Astrocyte (in vitro differentiated cells and primary cell): ENCODE data around the gene SPN.

Source experiments
- EZH2 ChIP-seq: IDR thresholded peaks from 2 replicates; pipeline ENCODE4 v1.6.1; 2012; ENCODE audit warnings: mild to moderate bottlenecking, low read length, inconsistent platforms; ENCODE audit not compliant: insufficient read depth
- TF ChIP-seq, protein P1 (sequence below): IDR thresholded peaks from 2 replicates; pipeline ENCODE4 v1.5.1; 2011; ENCODE audit warnings: low read depth, mild to moderate bottlenecking, inconsistent platforms, low read length, moderate library complexity; ENCODE audit not compliant: insufficient read depth

DNA sequence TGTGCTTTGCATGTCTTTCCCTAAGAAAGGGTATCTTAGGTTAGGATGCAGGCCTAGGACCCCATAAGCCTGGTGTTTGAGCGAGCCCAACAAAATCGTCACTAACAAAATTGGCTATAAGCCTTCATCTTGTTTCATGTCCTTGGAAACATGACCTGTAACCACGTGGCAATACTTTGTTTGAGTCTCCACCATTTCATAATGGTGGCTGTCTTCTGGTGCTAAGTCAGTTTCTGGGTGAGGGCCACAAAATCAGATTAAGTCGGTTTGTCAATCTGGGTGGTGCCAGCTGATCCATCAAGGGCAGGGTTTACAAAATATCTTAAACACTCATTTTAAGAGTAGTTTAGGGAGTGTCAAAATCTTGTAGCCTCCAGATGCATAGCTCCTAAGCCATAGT, 49.8 kb downstream of the SPN start:
- TF ChIP-seq, protein P1, sequence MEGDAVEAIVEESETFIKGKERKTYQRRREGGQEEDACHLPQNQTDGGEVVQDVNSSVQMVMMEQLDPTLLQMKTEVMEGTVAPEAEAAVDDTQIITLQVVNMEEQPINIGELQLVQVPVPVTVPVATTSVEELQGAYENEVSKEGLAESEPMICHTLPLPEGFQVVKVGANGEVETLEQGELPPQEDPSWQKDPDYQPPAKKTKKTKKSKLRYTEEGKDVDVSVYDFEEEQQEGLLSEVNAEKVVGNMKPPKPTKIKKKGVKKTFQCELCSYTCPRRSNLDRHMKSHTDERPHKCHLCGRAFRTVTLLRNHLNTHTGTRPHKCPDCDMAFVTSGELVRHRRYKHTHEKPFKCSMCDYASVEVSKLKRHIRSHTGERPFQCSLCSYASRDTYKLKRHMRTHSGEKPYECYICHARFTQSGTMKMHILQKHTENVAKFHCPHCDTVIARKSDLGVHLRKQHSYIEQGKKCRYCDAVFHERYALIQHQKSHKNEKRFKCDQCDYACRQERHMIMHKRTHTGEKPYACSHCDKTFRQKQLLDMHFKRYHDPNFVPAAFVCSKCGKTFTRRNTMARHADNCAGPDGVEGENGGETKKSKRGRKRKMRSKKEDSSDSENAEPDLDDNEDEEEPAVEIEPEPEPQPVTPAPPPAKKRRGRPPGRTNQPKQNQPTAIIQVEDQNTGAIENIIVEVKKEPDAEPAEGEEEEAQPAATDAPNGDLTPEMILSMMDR = no peak
- no peak for TF ChIP-seq EZH2
